Stimulated activated CD4-positive, alpha-beta T cell treated with anti-CD3 and anti-CD28 coated beads, Interleukin-4, amount 100 ng/mL, for 1 hour (primary cell): Measurements from ENCODE around the gene TMC6.

ENCODE experiments used
- DNase-seq: peaks from one replicate; pipeline ENCODE4 v3.0.0-alpha.2; 2020

TMC6 gene

DNA sequence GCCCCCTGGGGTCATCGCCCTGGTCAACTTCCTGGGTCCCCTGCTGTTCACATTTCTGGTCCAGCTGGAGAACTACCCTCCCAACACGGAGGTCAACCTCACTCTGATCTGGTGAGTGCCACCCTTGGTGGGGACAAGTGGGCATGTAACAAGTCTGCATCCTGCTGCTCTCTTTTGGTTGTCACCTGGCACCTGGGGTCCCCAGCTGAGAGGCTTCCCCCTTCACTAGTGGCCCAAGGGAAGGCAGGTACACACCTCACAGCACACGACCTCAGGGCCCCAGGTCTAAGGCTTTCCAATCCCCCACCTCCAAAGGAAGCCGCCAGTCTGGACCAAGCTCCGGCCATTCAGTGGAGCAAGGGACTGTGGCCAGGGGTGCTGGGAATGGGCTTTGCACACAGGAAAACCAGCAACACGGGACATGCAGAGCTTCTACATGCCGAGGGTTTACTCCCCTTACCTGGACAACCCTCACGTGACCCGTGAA lies 6.4 kb upstream of the TMC6 start:
- no peak for DNase-seq

DNA sequence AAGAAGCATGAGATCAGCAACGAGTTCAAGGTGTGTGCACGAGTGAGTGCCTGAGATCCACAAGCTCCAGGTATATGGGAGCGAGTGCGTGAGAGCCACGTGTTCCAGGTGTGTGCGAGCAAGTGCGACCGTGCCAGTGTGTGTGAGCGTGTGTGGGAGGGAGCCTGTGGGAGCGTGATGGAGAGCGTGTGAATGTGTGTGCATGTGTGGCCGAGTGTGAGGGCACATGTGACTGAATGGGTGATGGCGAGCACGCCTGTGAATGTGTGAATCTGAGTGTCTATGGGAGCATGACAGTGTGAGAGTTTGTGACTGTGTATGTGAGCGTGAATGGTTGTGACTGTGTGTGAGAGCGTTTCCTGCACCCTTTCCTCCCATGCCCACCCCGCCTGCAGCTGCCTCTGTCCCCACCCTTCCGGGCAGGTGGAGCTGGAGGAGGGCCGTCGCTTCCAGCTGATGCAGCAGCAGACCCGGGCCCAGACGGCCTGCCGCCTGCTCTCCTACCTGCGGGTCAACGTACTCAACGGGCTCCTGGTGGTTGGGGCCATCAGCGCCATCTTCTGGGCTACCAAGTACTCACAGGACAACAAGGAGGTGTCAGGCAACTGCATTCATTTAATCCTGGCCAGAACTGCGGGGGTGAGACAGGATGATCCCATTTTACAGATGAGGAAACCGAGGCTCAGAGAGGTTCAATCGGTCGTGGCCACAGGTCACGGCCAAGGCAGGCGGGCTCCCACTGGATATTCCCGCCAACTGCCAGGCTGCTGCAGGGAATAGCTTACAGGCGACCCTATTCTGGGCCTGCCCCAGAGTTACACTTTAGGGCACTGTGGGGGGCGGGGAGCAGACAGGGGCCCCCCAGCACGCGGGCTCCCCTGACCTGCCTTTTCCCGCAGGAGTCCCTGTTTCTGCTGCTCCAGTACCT lies 5.7 kb upstream of the TMC6 start:
- DNase-seq = peak; percentile 71

DNA sequence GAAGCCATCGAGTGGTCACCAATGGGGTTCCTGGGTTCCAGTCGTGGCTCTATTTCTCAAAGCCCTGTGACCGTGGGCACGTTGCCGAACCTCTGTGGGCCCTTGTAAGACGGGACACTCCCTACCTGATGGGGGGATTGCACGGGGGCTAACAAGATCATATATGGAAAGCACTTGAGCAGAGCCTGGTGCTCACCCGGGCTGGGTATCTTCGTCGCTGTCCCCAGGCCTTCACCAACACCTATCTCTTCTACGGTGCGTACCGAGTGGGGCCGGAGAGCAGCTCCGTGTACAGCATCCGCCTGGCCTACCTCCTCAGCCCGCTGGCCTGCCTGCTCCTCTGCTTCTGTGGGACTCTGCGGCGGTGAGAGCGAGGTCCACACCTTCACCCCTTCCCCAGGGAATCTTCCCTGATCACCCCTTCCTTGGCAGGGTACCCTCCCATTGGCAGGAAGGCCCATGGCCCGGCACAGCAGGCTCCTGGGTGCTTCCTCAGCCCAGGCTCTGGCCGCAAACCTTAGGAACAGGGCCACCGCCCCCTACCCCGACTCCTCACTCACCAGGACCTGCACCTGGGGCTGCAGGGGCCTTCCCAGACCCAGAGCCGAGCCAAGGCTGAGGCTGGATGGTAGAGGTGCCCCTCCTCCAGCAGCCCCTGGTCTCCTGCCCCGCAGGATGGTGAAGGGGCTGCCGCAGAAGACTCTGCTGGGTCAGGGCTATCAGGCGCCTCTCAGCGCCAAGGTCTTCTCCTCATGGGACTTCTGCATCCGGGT lies 4.8 kb upstream of the TMC6 start:
- DNase-seq = no peak

DNA sequence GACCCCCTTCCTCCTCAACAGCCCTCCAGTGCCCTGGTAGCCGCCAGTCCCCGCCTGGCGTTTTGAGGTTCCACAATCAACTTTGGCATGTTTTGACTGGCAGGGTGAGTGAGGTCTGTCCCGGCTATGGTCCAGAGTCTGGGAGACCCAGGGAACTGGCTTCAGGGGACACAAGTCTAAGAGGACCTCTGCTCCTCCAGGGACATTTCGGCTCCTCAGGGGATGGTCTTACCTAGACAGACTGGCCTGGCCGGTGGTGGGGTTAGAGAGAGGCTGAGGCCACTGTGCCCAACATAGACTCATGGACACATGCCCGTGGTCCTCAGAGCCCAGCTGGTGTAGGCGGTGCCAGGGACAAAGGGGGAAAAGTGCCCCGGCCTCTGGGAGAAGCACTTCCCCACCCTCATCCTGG lies 4.2 kb upstream of the TMC6 start:
- DNase-seq = no peak

DNA sequence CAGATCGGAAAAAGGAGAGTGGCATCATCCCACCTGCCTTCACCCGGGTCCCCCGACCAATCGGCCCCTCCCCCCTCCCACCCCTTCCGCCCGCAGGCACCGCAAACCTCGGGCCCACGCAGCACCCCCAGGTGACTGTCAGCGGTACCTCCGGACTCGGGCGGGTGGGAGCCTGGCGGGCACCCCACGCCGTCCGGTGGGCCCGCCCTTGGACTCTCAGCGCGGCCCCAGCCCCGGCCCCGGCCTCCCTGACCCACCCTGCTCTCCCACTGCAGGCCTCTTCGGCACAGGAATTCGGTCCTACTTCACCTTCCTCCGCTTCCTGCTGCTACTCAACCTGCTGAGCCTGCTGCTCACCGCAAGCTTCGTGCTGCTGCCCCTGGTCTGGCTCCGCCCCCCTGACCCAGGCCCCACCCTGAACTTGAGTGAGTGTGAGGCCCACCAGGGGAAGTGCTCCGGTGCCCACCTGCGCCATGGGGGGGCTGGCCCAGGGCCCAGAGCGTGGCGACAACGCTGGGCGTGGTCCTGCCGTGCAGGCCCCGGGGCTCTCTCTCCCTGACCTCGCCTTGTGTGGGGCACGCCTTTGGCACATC lies 3.6 kb upstream of the TMC6 start:
- peak; percentile 69 for DNase-seq

DNA sequence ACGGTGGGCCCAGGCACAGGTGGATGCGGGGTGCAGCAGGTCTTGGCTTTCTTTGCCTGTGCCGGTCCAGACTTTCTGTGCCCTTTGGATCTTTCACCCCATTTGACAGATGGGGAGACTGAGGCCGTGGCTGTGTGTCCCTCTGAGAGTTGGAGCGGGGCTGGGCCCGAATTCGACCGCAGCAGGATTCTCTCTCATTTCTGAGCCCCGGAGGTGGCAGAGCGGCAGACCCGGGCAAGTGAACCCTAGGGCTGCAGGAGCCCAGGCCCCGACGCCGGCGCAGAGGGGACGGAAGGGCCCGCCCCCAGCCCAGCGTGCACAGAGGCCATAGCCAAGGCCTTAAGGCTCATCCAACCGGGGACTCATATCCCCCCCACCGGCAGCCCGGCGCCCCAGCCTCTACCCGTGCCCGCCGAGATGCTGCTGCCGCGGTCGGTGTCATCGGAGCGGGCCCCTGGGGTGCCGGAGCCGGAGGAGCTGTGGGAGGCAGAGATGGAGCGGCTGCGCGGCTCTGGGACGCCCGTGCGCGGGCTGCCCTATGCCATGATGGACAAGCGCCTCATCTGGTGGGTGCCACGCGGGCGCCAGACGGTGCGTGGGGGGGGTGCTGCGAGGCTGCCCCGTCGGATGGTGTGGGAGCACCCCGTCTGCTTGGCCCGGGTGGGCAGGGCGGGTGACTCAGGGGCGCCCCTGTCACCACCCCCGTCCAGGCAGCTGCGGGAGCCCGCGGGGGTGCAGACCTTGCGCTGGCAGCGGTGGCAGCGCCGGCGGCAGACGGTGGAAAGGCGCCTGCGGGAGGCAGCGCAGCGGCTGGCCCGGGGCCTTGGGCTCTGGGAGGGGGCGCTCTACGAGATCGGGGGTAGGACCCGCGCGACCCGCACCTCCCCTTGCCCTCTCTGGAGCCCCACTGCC lies 2.9 kb upstream of the TMC6 start:
- peak; percentile 63 for DNase-seq

DNA sequence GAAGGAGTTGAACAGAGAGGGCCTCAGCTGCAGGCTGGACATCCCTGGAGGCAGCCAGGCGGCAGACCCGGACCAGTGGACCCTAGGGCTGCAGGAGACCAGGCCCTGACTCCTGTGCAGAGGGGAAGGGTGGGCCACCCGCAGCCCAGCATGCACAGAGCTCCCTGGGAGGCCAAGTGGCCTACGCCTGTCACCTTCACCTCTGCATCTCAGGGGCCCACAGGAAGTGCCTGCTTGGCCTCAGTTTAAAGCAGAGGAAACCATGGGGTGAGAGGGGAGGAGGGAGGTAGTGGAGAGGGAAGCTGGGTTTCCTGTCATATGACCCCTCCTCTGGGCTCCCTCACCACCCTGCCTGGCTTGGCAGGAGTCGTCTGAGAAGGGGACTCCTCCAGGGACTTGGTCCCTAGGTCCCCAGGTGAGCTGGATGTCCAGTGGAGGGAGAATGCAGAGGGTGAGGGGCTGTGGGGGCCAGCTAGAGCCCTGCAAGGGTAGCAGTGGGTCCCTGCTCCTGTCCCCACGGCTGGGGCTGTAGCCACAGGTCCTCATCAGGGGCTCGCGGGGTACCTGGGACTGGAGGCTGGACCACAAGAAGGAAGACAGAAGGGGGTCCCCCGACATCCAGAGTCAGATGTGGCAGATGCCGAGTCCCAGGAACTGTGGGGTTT lies 2.0 kb upstream of the TMC6 start, which contains the start of gene TMC8:
Gene TMC8 (plus strand): TSS at position 335 of the 665 bp plus-strand sequence. CDS start 818 bp downstream, outside the sequence.
- peak; percentile 50 for DNase-seq

DNA sequence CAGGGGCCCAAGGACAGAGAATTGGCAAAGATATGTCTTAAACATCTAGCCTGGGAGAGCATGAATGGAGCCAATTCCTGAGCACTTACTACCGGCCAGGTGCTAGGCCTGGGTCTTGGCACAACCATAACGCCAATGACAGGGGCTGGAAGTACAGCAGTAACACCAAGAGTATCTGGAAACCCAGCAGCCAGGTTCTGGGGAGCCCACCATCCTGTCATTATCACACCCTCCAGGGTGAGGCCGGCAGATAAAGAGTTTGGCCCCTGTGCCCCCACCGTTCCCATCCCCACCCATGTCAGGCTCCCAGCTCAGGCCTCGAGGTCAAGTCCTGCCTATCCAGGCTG lies 1.5 kb upstream of the TMC6 start:
- DNase-seq = no peak

DNA sequence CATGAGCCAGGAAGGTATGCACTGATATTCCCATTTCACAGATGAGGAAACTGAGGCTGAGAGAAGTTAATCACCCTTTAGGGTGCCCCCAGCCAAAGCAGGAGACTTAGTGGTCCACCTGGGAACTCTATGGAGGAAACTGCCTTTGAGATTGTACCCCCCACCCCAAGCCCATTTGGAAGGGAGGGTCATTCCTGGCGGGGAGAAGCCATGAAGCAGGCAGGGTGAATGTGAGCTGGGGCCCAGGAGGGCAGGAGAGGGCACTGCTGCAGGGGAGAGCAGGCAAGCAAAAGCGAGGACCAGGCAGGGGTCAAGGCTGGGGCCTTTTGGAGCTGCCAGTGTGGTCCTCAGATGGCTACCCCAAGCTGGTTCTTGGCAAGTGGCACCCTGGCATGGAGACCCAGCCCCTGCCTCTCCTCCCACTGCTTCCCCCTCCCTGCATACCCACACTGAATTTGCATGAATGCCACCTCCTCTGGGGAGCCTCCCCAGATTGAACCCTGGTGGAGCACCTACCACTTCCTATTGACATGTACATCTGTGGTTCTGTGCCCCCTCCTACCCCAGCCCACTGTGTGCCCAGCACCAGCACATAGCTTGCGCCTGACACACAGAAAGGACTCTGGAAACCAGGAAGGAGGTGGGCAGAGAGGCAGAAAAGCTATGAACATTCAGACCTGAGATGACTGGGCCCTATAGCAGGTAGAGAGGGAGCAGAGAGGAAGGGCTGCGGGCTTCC lies 965 bp upstream of the TMC6 start:
- DNase-seq = no peak

DNA sequence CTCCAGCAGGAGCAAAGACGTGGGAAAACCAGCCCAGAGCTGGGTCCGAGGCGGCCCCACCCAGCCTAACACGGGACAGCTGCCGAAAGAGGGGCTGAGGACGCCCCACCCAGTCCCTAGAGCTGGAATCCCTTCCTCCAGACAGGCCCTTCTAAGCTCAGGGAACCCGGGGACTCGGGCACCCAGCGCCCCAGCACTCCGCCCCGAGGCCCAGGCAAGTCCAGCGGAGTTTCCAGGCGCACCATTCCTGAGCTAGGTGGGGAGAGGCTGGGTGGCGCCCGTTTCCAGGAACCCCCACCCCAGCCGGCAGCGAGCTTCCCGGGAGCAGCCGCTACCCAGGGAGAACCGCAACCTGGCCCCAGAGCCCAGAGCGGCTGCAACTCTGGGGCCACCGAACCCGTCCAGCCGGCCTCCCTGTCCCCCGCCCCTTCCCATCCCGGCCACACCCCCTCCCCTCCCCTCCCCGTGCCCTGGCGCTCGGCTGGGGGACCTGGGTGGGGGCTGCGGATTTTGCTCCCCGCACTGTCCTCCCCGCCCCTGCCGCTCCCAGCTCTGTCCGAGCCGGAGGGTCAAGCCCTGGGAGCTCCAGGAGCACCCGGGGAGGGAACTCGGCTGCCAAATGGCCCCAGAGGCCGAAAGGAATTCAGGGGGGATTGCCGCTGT lies 536 bp downstream of the TMC6 start:
- no peak for DNase-seq

DNA sequence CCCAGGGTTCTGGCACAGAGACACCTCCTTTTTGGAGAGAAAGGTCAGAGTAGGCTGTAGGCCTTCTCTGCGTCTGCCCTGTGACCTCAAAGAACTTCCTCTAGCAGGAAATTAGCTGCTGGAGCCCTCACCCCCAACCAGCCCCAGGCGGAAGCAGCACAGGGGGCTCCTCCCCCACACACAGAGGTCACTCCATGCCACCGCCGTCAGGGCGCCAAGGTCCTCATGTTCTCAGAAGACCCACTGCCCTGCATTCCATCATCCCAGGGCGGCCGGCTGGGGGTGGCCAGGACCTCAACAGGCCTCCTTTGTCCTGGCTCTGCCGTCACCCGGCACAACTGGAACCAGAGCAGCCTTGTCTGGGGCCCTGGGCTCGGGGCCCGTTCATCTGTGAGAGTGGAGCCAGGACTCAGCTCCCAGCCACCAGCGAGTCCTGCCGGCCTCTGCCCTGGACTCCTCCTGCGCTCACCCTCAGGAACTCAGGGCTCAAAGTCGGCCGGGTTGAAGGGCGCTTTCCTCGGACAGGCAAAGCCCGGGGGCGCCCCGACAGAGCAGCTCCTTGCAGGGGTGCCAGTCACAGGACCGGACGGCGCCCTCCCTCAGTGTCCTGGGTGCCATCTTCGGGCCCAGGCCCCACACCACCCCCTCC lies 1.2 kb downstream of the TMC6 start:
- DNase-seq = peak; percentile 54

DNA sequence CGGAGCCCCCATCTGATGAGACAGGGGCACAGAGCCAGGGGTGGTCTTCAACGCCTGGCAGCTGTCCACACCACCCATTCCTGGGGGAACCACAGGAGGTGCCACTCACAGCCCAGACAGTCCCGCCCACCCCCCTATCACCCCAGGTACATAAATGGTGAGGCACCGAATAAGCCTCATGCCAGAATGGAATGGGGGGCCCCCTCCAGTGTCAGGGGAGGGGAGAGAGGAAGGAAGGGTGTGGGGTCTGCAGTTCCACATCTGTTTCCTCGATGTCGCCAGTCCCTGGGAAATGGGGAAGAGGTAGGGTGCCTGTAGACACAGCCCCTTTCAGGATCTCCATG lies 1.7 kb downstream of the TMC6 start:
- no peak for DNase-seq

DNA sequence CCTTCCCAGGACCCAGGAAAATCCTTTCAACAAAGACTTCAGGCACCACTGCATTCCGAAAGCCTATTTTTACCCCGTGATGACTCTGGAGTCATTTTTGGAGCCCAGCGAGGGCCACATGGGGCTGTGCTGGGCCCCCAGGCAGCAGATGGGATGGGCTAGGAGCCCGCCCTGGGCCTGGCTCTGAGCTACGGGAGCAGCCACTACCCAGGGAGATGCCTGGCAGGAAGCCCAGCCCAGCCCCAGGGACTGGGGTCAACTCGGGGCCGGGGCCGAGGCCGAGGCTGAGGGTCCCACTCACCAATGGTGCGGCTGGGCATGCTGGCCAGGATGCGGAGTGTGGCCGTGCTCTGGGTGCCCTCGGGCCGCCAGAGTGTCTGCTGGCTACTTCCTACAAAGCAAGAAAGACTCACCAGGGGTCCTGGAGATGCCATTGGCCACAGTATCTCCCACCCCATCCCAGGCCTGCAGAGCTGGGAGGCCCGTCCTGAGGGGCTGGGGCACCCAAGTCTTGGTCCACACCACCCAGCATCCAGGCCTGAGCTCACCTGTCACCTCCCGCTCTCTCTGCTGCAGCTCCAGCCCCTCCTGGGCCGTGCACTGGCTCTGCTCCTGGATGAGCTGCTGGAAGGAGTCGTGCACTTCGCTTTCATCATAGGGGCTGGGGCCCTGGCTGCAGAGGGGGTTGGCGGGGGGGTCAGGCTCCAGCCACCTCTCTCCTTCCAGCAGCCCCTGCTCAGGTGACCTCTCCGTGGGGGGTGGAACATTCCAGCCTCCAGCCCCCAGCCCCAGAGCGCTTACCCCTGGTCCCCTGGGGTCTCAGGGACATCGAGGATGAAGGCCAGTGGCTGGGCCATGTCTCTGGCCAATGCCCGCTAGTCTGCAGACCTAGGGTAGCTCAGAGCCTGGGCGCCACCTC lies 2.3 kb downstream of the TMC6 start:
- DNase-seq = no peak

DNA sequence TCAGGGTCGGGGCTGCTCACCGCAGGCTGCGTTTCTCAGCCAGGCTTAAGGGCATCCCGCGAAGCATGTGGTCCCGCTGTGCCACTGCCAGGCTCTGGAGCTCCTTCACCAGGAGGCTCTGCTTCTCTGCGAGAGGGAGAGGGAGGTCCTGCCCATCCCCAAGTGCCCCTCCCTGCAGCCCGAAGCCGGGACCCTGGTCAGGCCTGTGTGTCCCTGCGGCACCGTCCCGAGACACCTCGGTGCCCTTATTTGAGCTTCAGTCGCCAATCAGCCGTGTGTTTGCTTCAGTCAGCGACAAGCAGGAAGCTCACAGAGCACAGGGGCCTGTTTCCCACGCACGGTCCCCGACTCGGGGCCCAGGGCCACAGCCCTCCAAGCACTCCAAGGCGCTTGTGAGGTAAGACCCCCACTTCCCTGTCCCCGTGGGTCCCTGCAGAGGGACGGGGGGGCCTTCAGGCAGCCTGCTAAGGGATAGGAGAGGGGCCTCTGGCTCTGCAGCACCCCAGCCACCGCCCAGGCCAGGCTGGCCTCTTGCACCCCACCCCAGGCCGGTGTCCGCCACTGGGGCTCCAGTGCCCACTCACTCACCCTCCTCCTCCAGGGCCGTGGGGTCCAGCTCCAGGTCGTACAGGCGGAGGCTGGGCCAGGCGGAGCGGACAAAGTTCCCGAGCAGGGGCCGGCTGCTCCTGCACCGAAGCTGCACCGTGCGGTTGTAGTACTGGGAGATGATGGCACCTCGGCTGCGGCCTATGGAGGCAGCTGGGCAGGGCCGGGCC lies 3.2 kb downstream of the TMC6 start:
- peak; percentile 51 for DNase-seq

DNA sequence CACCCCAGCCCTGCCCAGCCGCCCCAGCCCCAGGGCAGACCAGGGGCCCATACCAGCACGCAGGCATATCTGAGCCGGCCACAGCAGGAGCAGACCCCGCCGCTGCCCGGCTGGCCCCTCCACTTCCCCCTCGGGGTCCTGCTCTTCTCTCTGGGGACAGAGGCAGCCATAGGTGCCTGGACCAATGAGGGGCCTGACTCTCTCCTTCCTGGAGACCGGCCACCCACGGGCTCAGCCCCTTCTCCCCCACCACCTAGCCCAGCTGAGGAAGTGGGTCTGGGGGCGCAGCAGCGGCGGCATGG lies 3.8 kb downstream of the TMC6 start:
- no peak for DNase-seq

DNA sequence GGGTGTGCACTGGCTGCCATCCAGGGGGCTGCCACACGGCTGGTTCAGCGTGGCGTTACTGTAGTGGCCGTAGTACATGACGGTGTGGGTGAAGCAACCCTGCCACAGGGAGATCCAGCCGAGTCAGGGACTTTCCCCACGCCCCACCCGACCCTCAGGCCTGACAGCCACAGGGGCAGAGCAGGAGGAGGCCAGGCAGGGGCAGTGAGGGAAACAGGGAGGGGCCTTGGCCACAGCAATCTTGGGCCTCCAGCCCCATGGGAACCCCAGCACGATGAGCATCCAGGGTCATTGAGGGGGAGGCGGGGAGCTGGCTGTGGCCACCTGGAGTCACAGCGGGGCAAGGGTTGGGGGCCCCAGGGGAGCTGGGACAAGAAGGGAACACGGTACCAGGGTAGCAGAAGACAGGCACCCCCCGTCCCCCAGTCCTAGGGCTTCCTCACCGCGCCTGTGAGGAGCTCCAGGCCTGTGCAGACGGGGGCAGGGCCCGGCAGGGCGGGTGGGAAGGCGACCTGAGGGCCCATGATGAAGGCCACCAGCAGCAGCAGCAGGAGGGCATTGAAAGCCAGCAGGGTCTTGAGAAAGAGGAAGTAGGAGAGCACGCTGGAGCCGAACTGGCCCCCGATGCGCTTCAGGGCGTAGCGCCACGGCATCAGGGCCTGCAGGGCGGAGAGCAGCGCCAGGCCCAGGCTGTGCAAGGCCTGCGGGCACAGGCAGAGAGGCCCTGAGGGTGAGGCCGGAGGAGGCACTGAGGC lies 4.3 kb downstream of the TMC6 start:
- no peak for DNase-seq

DNA sequence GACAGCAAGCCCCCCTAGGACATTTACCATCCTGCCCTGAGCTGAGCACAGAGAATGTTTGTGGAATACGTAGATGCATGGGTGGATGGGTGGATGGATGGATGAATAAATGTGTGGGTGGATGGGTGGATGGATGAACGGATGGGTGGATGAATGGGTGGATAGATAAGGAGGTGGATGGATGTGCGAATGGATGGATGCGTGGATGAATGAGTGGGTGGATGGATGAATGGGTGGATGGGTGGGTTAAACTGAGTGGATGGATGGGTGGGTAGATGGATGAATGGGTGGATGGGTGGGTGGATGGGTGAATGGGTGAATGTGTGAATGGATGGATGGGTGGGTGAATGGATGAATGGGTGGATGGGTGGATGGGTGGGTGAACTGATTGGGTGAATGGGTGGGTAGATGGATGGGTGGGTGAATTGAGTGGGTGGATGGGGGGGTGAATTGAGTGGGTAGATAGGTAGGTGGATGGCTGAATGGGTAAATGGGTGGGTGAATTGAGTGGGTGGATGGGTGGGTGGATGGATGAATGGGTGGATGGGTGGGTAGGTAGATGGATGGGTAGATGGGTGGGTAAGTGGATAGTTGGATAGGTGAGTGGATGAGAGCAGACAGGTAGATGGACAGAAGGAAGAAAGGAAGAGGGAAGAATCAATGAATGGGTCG lies 5.2 kb downstream of the TMC6 start:
- no peak for DNase-seq
